Glutamatergic neuron (in vitro differentiated cells): ENCODE measurements around the gene PSMG1. TPM values are rescaled to one million over a fixed set of nuclear protein-coding genes. Genes with fewer than 3 reads are reported as not detected.

Experiments
- DNase-seq: peaks from one replicate; pipeline ENCODE4 v3.0.0; 2022
- H3K27ac Mint-ChIP-seq: one replicate; pipeline ENCODE4 v1.8.0; 2020; ENCODE audit warnings: mild to moderate bottlenecking, mixed read lengths, inconsistent platforms; ENCODE audit not compliant: unreplicated experiment
- H3K27me3 Mint-ChIP-seq: one replicate; pipeline ENCODE4 v1.8.0; 2020; ENCODE audit warnings: mild to moderate bottlenecking, moderate library complexity, mixed read lengths, inconsistent platforms; ENCODE audit not compliant: unreplicated experiment
- H3K36me3 Mint-ChIP-seq: one replicate; pipeline ENCODE4 v1.8.0; 2020; ENCODE audit warnings: mild to moderate bottlenecking, mixed read lengths, inconsistent platforms; ENCODE audit not compliant: unreplicated experiment
- H3K4me1 Mint-ChIP-seq: one replicate; pipeline ENCODE4 v1.8.0; 2020; ENCODE audit warnings: mild to moderate bottlenecking, low read depth, mixed read lengths, inconsistent platforms; ENCODE audit not compliant: unreplicated experiment
- H3K4me3 Mint-ChIP-seq: one replicate; pipeline ENCODE4 v1.8.0; 2020; ENCODE audit warnings: mild to moderate bottlenecking, mixed read lengths, inconsistent platforms; ENCODE audit not compliant: unreplicated experiment
- H3K9me3 Mint-ChIP-seq: one replicate; pipeline ENCODE4 v1.8.0; 2020; ENCODE audit warnings: mild to moderate bottlenecking, moderate library complexity, mixed read lengths, inconsistent platforms; ENCODE audit not compliant: unreplicated experiment
- CTCF ChIP-seq: fragments of 200-600 bp; sonication (generic); IDR thresholded peaks from one replicate; pipeline ENCODE4 v1.5.0; 2021; ENCODE audit not compliant: partially characterized antibody, unreplicated experiment
- total RNA-seq: library from RNA; stranded (reverse); fragmentation: NEBNext Ultra II Directional; extraction: Animal tissue kit (Norgen Biotek cat#: 25700); gene quantifications from one replicate; pipeline ENCODE4 v1.2.1, GENCODE V29; 2021; ENCODE audit not compliant: unreplicated experiment

PSMG1 gene
- total RNA-seq, 1 donor from 2014 or later = 28.7 TPM

- Mint-ChIP-seq H3K9me3 (peaks cover 3% of the 10 kb centered on the region), H3K4me3 (no peak overlapping the region), H3K27me3 (peaks cover 5% of the 10 kb centered on the region), H3K36me3 (no peaks in the 10 kb centered on the region), H3K4me1 (no peaks in the 10 kb centered on the region), H3K27ac (no peak overlapping the region)
- no peak for TF ChIP-seq CTCF
- DNase-seq = no peak
Measured at GRCh38 chr21:39198800-39199199, 15.5 kb upstream of the PSMG1 start.

- TF ChIP-seq CTCF = no peak
- Mint-ChIP-seq H3K27me3 (peaks cover 2% of the 10 kb centered on the region), H3K36me3 (no peaks in the 10 kb centered on the region), H3K27ac (no peak overlapping the region), H3K4me1 (no peaks in the 10 kb centered on the region), H3K4me3 (no peak overlapping the region), H3K9me3 (peaks cover 3% of the 10 kb centered on the region)
- no peak for DNase-seq
Measured at GRCh38 chr21:39197448-39198233, 14.4 kb upstream of the PSMG1 start.

- no peaks in the 10 kb centered on the region for H3K4me1 Mint-ChIP-seq
- peaks cover 3% of the 10 kb centered on the region for H3K9me3 Mint-ChIP-seq
- TF ChIP-seq CTCF = no peak
- DNase-seq = no peak
- no peaks in the 10 kb centered on the region for H3K36me3 Mint-ChIP-seq
- peaks cover 2% of the 10 kb centered on the region for H3K27me3 Mint-ChIP-seq
- no peak overlapping the region for H3K4me3 Mint-ChIP-seq
- H3K27ac Mint-ChIP-seq = no peak overlapping the region
Measured at GRCh38 chr21:39196838-39197237, 13.6 kb upstream of the PSMG1 start.

- no peak for TF ChIP-seq CTCF
- no peak overlapping the region for H3K4me3 Mint-ChIP-seq
- no peak overlapping the region for H3K27ac Mint-ChIP-seq
- no peaks in the 10 kb centered on the region for H3K36me3 Mint-ChIP-seq
- H3K27me3 Mint-ChIP-seq = peaks cover 2% of the 10 kb centered on the region
- H3K9me3 Mint-ChIP-seq = peaks cover 3% of the 10 kb centered on the region
- H3K4me1 Mint-ChIP-seq = no peaks in the 10 kb centered on the region
- no peak for DNase-seq
Measured at GRCh38 chr21:39196310-39196709, 13.1 kb upstream of the PSMG1 start.

GRCh38 chr21:39193380-39193779, 10.1 kb upstream of the PSMG1 start:
- TF ChIP-seq CTCF = no peak
- Mint-ChIP-seq H3K9me3 (peaks cover 1% of the 10 kb centered on the region), H3K27ac (no peak overlapping the region), H3K4me1 (no peaks in the 10 kb centered on the region), H3K4me3 (no peak overlapping the region), H3K36me3 (no peaks in the 10 kb centered on the region), H3K27me3 (no peaks in the 10 kb centered on the region)
- DNase-seq = no peak
